Measurements from ENCODE around the gene NFE2L2.

GRCh38 chr2:177242121-177242987, 22.2 kb downstream of the NFE2L2 start:
- no peak for TF ChIP-seq SUZ12 (IDR thresholded peaks at IDR 0.05; ENCODE audit: extremely low read depth, insufficient read depth, insufficient read length)
- no peak for TF ChIP-seq YY1 (IDR thresholded peaks at IDR 0.05; ENCODE audit: insufficient read depth, insufficient read length)
